Measurements from ENCODE around the gene IL12RB2. TPM values are rescaled to one million over a fixed set of nuclear protein-coding genes. Genes with fewer than 3 reads are reported as not detected.
A peak's percentile ranks its signal among the peaks of the same experiment; 100 is the strongest.

Gene IL12RB2
- total and polyA plus RNA-seq, 2 donors (not counting 1 experiment from before 2014, with no cell fraction given), result 0.67 TPM; not detected in 1

DNA sequence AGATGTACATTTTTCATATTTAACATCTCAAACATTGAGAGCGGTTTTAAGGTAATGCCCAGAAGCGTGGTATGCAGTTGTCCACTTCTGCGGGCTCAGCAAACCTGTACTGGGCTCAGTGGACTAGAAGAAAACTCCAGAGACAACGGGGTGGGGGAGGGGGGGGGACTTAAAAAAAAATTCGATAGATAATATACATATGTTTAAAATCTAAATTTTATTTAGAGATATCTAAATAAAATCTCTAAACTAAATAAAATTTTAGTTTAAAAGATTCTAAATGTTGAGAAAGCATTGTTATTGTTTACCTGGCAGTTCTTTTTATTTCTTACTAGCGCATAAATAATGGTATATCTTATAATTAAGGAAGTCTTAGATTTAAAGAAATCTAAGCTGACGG is 1.1 kb upstream of the IL12RB2 start:
- Histone ChIP-seq H3K79me2 (ENCODE audit: control insufficient read depth, insufficient read depth, low read length) (no peaks in the 10 kb centered on the region), H3K27me3 (replicated peaks in 1 of 4; ENCODE audit: control extremely low read depth in 1 of 4, control insufficient read depth in 3 of 4, insufficient read depth in 4 of 4, low read length in 3 of 4) (peaks cover 0 to 17% (median 14%) of the 10 kb centered on the region in 4 experiments), H3K4me3 (ENCODE audit: control extremely low read depth in 1 of 5, extremely low read depth in 1 of 5, insufficient read depth in 1 of 5, low read depth in 2 of 5, low read length in 4 of 5) (no peak overlapping the region), H3K27ac (ENCODE audit: low read length in 2 of 2) (no peak overlapping the region), H4K20me1 (ENCODE audit: control insufficient read depth, insufficient read depth, low read length, poor library complexity, severe bottlenecking) (no peaks in the 10 kb centered on the region), H3K4me1 (ENCODE audit: control insufficient read depth in 2 of 2, insufficient read depth in 2 of 2, low read length in 2 of 2) (peaks cover 10 to 13% of the 10 kb centered on the region in 2 donors), H3K9ac (ENCODE audit: low read length) (no peak overlapping the region), H3K4me2 (replicated peaks; ENCODE audit: low read depth, low read length, poor library complexity, severe bottlenecking) (no peak overlapping the region), H3K9me3 (ENCODE audit: control extremely low read depth in 1 of 3, control insufficient read depth in 2 of 3, insufficient read depth in 1 of 3, low read length in 2 of 3) (no peaks in the 10 kb centered on the region), H2AFZ (ENCODE audit: insufficient read depth, low read depth, low read length, poor library complexity, severe bottlenecking) (no peak overlapping the region), H3K36me3 (replicated peaks in 1 of 2; ENCODE audit: control extremely low read depth in 1 of 2, control insufficient read depth in 1 of 2, extremely low read depth in 1 of 2, insufficient read depth in 2 of 2, low read length in 1 of 2) (no peaks in the 10 kb centered on the region)
- no peak for DNase-seq
- POLR2A ChIA-PET, result no interaction called here
- Mint-ChIP-seq H3K4me3 (no peak overlapping the region), H3K4me1 (peaks cover 12% of the 10 kb centered on the region), H3K27me3 (peaks cover 36% of the 10 kb centered on the region), H3K27ac (no peak overlapping the region), H3K9me3 (ENCODE audit: insufficient read depth) (no peaks in the 10 kb centered on the region)
- ATAC-seq (ENCODE audit: low read depth), result no peak
- no peak for TF ChIP-seq EZH2 (IDR thresholded peaks at IDR 0.05; ENCODE audit: borderline replicate concordance, insufficient read depth, low read depth, low read length, poor library complexity, severe bottlenecking)
- TF ChIP-seq, protein P1, sequence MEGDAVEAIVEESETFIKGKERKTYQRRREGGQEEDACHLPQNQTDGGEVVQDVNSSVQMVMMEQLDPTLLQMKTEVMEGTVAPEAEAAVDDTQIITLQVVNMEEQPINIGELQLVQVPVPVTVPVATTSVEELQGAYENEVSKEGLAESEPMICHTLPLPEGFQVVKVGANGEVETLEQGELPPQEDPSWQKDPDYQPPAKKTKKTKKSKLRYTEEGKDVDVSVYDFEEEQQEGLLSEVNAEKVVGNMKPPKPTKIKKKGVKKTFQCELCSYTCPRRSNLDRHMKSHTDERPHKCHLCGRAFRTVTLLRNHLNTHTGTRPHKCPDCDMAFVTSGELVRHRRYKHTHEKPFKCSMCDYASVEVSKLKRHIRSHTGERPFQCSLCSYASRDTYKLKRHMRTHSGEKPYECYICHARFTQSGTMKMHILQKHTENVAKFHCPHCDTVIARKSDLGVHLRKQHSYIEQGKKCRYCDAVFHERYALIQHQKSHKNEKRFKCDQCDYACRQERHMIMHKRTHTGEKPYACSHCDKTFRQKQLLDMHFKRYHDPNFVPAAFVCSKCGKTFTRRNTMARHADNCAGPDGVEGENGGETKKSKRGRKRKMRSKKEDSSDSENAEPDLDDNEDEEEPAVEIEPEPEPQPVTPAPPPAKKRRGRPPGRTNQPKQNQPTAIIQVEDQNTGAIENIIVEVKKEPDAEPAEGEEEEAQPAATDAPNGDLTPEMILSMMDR (IDR thresholded peaks at IDR 0.05), result no peak
- CTCF ChIA-PET, result no interaction called here
- WGBS (ENCODE audit: insufficient coverage), result 100% methylated on average over 3 of the region's 7 CpGs
- intact Hi-C loops (cut with micrococcal nuclease), result loop anchor here (5.0 kb wide), 1 partner anchor 36 kb away; no protein-coding TSS in a partner anchor

DNA sequence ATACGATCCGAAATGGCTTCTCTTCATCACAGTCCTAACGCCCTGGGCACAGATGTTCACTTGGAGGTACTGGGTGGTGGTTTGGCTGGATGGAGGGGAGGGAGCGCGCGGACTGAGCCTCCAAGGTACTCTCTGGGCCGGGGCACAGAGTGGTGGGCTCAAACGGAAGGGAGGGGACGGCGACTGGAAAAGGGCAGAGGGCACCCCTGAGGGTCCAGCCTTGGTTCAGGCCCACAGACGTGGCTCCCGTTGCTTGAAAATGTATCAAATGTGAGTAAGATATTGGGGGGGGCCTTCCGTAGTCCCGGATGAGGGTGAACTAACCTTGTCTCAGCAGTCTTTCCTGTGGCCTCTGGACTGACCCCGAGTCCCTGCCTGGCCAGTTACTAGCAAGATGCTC is 463 bp downstream of the IL12RB2 start:
- Mint-ChIP-seq H3K9me3 (ENCODE audit: insufficient read depth) (no peaks in the 10 kb centered on the region), H3K4me1 (peaks cover 12% of the 10 kb centered on the region), H3K4me3 (peak overlapping the region; percentile 82), H3K27ac (no peak overlapping the region), H3K27me3 (peaks cover 36% of the 10 kb centered on the region)
- Histone ChIP-seq H3K4me3 (ENCODE audit: control extremely low read depth in 1 of 5, extremely low read depth in 1 of 5, insufficient read depth in 1 of 5, low read depth in 2 of 5, low read length in 4 of 5) (peak overlapping the region in 3 of 5 experiments; percentile 15 to 63 (median 39)), H3K79me2 (ENCODE audit: control insufficient read depth, insufficient read depth, low read length) (no peaks in the 10 kb centered on the region), H3K4me1 (ENCODE audit: control insufficient read depth in 2 of 2, insufficient read depth in 2 of 2, low read length in 2 of 2) (peaks cover 10 to 13% of the 10 kb centered on the region in 2 donors), H3K4me2 (replicated peaks; ENCODE audit: low read depth, low read length, poor library complexity, severe bottlenecking) (peak overlapping the region; percentile 83), H2AFZ (ENCODE audit: insufficient read depth, low read depth, low read length, poor library complexity, severe bottlenecking) (peak overlapping the region; percentile 21), H3K9ac (ENCODE audit: low read length) (no peak overlapping the region), H3K9me3 (ENCODE audit: control extremely low read depth in 1 of 3, control insufficient read depth in 2 of 3, insufficient read depth in 1 of 3, low read length in 2 of 3) (no peaks in the 10 kb centered on the region), H4K20me1 (ENCODE audit: control insufficient read depth, insufficient read depth, low read length, poor library complexity, severe bottlenecking) (no peaks in the 10 kb centered on the region), H3K27me3 (replicated peaks in 1 of 4; ENCODE audit: control extremely low read depth in 1 of 4, control insufficient read depth in 3 of 4, insufficient read depth in 4 of 4, low read length in 3 of 4) (peaks cover 0 to 17% (median 14%) of the 10 kb centered on the region in 4 experiments), H3K27ac (ENCODE audit: low read length in 2 of 2) (no peak overlapping the region), H3K36me3 (replicated peaks in 1 of 2; ENCODE audit: control extremely low read depth in 1 of 2, control insufficient read depth in 1 of 2, extremely low read depth in 1 of 2, insufficient read depth in 2 of 2, low read length in 1 of 2) (no peaks in the 10 kb centered on the region)
- ChIA-PET CTCF (no interaction called here), POLR2A (no interaction called here)
- DNase-seq (no peak), ATAC-seq (ENCODE audit: low read depth) (no peak)
- intact Hi-C loops (cut with micrococcal nuclease), result loop anchor here (5.0 kb wide), 1 partner anchor 34 kb away; no protein-coding TSS in a partner anchor
- 5% methylated on average over 13 of the region's 15 CpGs for WGBS (ENCODE audit: insufficient coverage)
- TF ChIP-seq, protein P1 (IDR thresholded peaks at IDR 0.05), result no peak
- TF ChIP-seq EZH2 (IDR thresholded peaks at IDR 0.05; ENCODE audit: borderline replicate concordance, insufficient read depth, low read depth, low read length, poor library complexity, severe bottlenecking), result no peak
